RKO (cell line): ENCODE measurements around the gene RABGAP1L.
"Not testable (repeated sequence)": the region's sequence is repeated elsewhere in the genome, so short reads cannot be mapped to it uniquely, and the experiment has no call there.

ENCODE experiments used
- DNase-seq: peaks from one replicate; pipeline ENCODE4 v3.0.0-alpha.2; 2016; ENCODE audit warnings: low spot score

RABGAP1L gene

DNA sequence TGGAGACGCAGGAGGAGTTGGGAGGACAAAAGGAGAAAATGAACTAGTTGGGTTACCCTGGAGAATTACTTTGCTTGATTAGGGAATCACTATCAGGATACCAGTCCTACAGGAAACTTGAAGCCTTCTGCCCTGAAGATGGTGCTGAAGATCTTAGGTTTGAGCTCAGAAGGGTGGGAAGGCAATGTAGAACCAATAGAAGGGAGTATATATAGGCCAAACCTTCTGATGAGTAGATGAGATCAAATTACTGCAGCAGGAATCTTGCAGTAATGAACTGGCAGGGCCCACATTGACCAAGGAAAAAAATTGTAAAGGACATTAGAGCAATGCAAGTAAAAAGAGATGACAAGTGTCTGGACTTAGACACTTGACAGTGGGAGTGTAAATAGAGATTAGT lies 724.1 kb downstream of the RABGAP1L start:
- DNase-seq: peak; percentile 42

DNA sequence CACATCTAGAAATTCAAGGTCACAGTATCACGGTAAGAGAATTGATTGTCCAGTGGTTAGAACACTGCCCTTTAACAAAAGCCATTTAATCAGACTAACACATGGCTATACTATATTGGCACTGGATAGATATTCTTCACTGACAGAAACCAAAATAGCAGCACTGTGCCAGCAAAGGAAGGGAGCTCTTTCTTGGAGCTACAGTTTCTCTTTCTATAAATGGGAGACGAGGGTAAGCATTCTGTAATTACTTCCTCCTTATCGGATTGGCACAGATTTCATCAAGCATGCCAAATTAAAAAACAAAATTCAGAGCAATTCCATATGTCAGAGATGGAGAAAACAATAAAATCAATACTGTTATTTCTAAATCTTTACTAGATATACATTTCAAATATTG lies 724.7 kb downstream of the RABGAP1L start:
- no peak for DNase-seq

DNA sequence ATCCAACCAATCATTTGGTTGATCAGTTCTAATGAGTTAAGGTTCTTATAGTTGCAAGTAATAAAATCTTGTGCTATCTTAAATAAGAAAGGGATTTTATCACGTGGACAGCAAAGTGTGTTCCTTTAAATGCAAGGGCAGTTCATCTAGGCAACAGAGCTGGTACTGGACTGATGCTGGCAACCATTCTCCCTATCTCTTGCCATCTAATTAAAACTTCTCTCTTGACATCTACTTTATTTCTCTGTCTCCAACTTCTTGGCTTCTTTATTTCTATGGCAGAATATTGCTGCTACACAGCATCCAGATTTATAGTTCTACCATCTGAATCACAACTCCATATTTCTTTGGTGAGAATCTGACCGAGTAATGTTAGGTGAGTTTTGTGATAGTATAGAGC lies 725.2 kb downstream of the RABGAP1L start:
- no peak for DNase-seq

DNA sequence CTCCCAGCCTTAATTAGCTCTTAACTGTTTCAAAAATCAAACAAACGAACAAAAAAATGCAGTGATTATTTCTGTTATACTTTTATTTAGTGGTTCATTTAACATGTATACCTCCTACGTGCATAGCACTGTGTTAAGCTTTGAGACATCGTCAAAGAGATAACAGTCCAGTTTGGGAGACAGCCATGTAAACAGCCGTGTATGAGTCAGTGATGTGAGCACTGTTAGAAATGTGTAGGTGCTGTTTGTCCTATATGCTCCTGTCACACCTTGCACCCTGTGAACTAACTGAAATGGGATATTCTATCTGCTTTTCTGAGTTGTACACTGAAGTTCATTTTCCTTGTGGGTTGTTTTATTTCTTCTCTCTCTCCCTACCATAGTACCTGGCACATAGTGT lies 730.7 kb downstream of the RABGAP1L start:
- no peak for DNase-seq

DNA sequence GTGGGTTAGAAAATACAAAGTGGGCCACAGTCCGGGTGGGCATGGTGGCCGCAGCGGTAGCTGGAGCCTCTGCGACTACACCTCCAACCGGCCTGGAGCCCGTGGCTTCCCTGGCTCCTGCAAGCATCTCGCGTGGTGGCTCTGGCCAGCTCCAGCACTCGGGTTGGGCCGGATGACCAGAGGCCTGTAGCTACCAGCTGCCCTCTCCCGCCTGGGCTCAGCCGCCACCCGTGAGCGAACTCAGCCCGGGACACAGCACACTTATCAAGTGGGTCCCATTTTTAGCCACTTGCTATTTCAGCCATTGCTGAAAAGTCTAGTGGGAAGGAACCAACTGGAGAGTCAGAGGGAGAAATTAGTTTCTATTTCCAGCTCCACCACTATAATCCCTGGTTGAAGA lies 732.7 kb downstream of the RABGAP1L start:
- no peak for DNase-seq

DNA sequence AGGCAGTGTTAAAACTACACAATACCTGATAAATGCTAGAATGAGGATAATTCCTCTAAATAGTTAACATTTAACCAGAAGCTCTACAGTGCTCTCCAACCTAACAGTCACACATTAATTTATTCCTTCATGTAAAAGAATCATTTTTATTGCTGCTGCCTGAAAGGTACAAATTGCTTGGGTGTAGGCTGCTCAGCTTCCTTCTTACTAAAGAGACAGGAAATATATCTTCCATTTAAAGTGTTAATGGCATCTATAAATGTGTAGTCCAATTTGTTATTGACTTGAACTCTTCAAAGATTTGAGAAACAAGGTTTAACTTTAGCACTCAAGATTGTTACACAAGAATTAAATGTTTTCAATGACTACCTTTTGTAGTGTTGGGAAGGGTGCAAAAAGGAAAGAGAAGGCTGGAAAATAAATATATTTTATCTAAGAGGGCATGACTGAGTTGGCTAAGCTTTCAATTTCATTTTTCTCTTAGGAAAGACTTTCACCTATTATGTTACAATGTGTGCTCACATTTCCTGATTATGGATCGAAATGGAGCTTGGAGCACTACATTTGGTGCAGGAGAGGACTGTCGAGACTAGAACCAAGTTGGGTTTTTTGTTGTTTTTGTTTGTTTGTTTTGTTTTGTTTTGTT lies 734.9 kb downstream of the RABGAP1L start:
- no peak for DNase-seq

DNA sequence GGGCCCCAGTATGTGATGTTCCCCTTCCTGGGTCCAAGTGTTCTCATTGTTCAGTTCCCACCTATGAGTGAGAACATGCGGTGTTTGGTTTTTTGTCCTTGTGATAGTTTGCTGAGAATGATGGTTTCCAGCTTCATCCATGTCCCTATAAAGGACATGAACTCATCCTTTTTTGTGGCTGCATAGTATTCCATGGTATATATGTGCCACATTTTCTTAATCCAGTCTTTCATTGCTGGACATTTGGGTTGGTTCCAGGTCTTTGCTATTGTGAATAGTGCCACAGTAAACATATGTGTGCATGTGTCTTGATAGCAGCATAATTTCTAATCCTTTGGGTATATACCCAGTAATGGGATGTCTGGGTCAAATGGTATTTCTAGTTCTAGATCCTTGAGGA lies 736.3 kb downstream of the RABGAP1L start:
- DNase-seq: not testable (repeated sequence)

DNA sequence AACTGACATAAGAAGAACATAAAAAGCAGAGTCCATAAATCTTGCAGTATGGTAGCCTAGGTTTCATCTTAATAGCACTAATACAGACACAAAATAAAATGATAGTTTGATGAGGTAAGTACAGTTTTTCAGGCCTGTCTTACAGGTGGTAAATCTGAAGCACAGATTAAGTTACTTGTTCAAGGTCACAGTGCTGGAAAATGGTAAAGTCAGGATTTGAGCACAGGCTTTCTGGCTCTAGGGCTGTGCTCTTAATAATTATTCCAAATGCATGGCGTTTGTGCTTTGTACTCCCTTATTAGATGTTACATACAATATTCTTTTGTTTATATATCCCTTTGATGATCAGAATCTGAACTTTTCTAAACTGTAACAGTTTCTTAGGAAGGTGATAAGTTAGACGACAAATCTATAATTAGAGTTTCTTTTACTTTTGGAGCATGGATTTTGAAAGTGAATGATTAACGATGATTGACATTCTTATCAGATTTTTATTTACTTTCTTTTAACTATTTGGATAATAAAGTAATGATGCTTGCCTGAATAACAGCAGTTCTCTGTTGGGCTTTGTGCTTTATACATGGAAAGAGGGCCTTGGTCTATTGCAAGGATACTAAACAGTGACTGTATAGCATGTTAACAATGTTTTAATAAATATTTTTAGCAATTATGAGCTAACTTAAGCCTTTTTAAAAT lies 738.9 kb downstream of the RABGAP1L start:
- no peak for DNase-seq

DNA sequence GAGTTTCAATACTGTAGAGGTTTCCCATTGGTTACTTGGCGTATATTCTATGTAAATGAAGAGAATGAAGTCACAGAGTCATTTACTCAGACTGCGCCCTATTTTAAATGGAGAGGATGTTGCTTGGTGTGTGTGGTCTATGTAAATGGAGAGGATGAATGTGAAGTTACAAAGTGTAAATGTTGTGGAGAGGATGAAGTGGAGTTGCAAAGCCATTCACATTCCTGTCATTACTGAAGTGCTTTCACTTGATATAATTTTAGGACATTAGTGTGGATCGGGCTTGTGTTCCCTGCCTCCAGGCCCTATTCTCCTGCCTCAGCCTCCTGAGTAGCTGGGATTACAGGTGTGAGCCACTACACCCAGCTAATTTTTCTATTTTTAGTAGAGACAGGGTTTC lies 741.0 kb downstream of the RABGAP1L start:
- no peak for DNase-seq

DNA sequence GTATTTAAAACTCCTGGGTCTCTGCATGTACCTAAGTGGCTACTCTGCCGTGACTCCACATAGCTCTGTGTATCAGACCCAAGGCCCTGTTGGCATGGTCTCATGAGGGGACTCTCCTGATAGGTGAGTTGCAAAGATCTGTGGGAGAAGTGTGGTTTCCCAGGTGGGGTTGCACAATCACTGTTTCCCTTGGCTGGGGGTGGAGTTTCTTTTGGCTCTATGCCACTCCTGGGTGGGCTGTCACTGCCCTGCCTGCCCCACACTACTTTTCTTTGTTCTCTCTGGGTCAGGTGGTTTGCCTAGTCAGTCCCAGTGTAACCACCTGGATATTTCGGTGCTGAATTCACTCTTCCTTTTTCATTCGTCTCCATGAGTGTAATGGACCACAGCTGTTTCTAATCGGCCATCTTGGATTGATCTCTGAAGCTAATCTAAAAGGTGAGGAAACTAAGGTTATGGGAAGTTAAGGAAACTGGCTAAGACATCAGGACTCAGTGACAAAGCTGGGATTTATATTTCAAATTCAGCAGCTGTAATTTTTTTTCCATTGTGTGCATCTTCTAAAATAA lies 743.3 kb downstream of the RABGAP1L start:
- no peak for DNase-seq

DNA sequence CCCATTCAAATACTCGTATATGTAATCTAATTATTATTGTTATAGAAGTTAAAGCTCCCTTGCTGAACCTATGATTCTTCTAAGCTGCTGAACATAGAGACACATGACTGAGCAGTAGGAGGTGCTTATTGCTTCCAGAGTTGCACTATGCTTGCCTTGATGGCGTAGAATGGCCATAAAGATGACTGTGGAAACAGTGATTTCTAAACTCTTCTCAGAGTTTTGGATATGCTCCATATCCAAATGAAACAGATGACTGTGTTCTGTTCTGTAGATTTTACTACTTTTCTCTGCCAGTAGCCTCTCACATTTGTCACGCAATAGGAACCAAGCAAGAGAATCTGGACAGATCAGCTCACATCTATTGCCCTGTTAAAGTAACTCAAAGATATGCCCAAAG lies 752.3 kb downstream of the RABGAP1L start:
- DNase-seq: no peak

DNA sequence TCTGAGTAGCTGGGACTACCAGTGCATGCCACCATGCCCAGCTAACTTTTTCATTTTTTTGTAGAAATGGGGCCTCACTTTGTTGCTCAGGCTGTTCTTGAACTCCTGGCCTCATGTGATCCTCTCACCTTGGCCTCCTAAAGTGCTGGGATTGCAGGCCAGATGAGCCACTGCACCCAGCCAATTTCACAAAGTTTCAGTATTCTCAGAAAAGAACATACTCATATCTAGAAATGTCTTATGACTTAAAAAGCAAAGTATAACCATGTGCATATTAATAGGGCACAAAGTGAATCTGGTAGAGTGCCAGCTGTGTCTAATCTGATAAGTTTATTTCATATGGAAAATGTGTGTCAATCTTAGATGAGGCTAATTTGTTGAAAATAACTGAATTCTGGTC lies 752.9 kb downstream of the RABGAP1L start:
- no peak for DNase-seq

DNA sequence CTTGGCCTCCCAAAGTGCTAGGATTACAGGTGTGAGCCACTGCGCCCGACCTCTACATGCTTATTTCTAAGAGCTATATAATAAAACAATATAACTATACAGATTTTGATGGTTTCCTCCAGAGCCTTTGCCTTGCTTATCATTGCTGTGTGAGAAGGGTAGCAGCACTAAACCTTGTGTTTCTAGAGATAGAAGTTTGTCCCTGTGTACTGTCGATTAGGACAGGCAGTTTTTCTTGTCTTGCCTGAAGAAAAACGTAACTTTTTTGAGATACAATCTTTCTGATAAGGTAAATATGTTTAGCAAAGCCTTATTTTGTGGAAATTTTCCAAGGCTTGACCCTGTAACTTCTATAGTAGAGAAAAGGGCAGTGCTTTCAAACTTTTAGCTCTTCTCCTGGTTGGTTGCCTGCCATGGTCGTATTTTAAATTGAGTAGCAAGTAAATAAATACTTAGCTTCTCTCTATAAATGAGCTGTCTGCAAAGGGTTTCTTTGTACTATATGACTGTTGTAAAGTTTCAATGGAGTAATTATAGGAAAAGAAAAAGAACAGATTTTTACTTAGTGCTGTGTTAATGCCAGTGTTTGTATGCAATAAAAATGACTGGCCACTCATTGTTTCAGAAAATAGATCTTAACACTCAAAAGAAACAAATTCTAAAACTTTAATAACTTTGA lies 754.0 kb downstream of the RABGAP1L start:
- DNase-seq: no peak

DNA sequence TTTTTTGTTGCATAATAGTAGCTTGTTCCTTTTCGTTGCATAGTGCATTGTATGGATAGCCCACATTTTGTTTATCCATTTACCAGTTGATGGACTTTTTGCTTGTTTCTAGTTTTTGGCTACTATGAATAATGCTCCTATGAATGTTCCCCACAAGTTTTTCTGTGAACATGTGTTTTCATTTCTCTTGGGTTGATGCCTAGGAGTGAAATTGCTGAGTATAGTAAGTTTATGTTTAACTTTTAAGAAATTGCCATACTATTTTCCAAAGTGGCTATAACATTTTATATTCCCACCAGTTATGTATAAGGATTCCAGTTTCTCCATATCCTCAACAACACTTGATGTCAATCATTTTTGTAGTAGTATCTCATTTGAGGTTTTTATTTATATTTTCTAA lies 755.7 kb downstream of the RABGAP1L start:
- no peak for DNase-seq

DNA sequence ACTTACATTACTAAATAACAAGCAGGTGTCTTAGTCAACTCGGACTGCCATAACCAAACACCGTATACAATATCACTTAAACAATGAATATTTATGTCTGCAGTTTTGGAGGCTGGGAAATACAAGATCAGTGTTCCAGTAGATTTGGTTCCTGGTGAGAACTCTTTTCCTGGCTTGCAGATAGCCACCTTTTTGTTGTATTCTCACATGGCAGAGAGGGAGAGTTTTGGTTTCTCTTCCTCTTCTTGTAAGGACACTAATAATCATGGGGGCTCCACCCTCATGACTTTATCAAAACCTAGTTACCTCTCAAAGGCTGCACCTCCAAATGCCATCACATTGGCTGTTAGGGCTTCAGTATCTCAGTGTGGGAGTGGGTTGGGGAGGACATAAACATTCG lies 757.5 kb downstream of the RABGAP1L start:
- DNase-seq: no peak

DNA sequence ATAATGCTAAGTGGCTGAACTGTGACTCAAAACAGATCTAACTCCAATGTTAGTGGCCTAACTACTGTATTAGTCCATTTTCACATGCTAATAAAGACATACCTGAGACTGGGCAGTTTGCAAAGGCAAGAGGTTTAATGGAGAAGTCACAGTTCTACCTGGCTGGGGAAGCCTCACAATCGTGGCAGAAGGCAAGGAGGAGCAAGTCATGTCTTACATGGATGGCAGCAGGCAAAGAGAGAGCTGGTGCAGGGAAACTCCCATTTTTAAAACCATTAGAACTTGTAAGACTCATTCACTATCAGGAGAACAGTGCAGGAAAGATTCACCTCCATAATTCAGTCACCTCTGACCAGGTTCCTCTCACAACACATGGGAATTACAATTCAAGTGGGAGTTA lies 760.8 kb downstream of the RABGAP1L start:
- no peak for DNase-seq

DNA sequence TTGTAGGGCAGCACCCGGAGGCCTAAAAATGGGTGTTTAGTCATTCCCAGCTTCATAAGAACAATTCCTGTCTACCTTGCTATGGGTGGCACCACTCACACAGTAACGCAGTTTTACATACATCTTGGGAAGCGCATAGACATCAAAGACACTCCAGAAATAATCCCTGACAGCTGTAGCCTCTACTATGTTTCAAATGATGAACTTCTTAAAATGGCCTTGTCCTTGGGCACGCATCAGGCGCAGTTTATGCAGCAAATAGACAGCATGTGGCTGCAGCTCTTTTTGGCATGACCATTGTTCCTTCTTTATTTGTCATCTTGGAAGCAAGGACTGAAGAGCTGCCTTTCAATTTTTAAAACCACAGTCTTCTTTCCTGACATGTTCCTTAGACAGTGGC lies 762.8 kb downstream of the RABGAP1L start:
- no peak for DNase-seq

DNA sequence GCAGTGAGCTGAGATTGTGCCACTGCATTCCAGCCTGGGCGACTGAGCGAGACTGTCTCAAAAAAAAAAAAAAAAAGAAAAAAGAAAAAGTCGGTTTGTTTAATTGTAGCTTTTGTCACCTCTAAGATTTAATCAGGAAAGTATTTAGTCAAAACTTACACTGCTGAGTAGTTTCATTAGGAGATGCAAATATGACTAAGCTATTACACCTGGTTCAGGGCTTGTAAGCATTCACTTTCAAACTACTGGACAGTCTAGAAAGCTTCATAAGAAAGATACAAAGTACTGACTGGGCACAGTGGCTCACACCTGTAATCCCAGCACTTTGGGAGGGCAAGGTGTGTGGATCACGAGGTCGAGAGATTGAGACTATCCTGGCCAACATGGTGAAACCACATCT lies 764.5 kb downstream of the RABGAP1L start:
- DNase-seq: no peak

DNA sequence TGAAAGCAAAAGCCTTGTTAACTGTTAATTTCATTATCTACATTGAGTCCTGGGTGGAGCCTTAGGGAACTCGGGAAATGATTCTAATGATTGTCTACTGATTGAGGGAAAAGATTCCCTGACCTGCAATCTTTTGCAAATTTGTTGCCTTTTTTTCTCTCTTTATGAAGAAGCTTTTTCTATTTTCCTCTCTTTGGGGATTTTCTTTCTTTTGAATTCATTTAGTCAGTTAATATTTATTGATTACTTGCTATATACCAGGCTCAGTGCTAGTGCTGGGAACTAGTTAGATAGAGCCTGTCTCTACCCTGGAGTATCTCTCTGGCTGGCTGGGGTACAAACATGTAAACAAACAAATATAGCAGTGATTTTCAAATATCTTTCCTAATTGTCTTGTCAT lies 769.2 kb downstream of the RABGAP1L start:
- DNase-seq: no peak

DNA sequence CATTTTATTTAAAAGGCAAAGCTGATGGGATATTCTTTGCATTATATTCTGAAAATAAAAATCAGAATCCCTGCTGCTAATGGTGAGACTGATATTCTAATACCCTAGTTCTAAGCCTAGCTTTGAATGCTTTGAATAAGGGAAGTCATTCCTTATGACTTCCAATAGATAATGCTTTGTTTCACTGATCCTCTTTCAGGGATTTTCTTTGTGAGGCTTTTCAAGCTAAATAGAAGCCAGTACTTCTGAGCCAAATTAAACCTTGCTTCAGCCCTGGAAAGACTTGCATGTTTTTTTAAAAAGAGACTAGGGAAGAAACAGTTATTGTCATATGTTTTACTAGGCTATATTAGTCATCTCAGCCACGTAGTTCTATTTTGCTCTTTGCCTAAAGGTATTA lies 771.9 kb downstream of the RABGAP1L start:
- no peak for DNase-seq

DNA sequence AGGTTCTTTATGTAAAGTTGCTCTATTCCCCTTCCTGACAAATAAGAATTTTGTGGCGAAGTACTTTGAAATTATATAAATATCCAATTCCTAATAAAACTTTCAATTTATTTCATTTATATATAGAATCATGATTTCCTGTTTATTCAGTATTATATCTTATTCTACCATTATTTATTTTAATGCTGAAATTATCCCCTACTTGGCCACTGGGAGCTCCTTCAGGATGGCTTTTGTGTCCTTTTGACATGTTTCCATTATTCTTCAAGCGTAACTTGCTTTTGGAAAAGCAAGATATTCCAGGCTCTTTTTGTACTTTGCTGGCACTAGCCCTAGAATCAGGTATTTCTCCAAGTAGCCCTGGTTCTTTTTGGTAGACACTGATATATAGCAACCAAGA lies 773.3 kb downstream of the RABGAP1L start:
- DNase-seq: no peak

DNA sequence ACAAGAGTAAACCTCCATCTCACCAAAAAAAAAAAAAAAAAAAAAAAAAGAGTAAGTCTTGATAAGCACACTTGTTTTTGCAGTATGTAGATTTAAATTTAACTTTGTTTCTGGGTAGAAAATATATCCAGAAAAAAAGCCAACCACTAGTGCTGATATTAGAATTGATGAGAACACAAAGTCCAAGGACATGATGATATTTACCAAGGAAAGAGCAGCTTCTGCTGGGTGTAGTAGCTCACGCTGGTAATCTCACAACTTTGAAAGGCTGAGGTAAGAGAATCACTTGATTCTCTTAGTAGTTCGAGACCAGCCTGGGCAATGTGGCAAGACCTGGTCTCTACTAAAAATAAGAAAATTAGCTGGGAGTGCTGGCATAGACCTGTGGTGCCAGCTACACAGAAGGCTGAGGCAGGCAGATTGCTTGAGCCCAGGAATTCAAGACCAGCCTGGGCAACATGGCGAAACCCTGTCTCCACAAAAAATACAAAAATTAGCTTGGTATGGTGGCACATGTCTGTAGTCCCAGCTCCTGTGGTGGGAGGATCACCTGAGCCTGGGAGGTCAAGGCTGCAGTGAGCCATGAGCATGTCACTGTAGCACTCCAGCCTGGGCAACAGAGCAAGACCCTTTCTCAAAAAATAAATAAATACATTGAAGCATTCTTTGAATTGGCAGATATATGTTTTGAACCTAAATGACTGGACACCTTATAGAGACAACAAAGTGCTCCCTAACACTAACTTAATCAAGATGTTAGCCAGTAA lies 776.8 kb downstream of the RABGAP1L start:
- DNase-seq: no peak
